Aorta (tissue), 5 donors: Measurements from ENCODE around the gene HDAC1. TPM values are rescaled to one million over a fixed set of nuclear protein-coding genes. Genes with fewer than 3 reads are reported as not detected.

ENCODE experiments used
- ATAC-seq: fragments of 200-7000 bp; cut with Tn5 transposase; one replicate; pipeline ENCODE4 v1.9.1; 2022; ENCODE audit warnings: moderate library complexity; ENCODE audit not compliant: low FRiP score
- DNase-seq, 2 donors: peaks; one replicate each; pipeline ENCODE4 v3.0.0-alpha.2; 2020
- H3K27ac ChIP-seq, 2 donors: one replicate each; pipeline ENCODE4 v1.5.1; 2013; ENCODE audit warnings: low read length in 2 of 2, mild to moderate bottlenecking in 2 of 2, moderate library complexity in 2 of 2, control low read depth in 1 of 2, inconsistent platforms in 1 of 2, low read depth in 1 of 2
- H3K27me3 ChIP-seq, 2 donors: one replicate each; pipeline ENCODE4 v1.6.1; 2013; ENCODE audit warnings: control low read depth in 1 of 2, low read length in 1 of 2, mild to moderate bottlenecking in 1 of 2, moderate library complexity in 1 of 2; ENCODE audit not compliant: insufficient read depth in 2 of 2, control insufficient read depth in 1 of 2
- H3K36me3 ChIP-seq, 2 donors: one replicate each; pipeline ENCODE4 v1.6.1; 2013; ENCODE audit warnings: control low read depth in 1 of 2, low read length in 1 of 2, mild to moderate bottlenecking in 1 of 2; ENCODE audit not compliant: insufficient read depth in 2 of 2, control insufficient read depth in 1 of 2
- H3K4me1 ChIP-seq, 2 donors: one replicate each; pipeline ENCODE4 v1.6.1; 2013; ENCODE audit warnings: low read length in 2 of 2, control low read depth in 1 of 2, mild to moderate bottlenecking in 1 of 2, moderate library complexity in 1 of 2; ENCODE audit not compliant: insufficient read depth in 2 of 2, control insufficient read depth in 1 of 2
- H3K4me3 ChIP-seq, 2 donors: one replicate each; pipeline ENCODE4 v1.5.1; 2013; ENCODE audit warnings: low read length in 2 of 2, control low read depth in 1 of 2, mild to moderate bottlenecking in 1 of 2
- H3K9me3 ChIP-seq: one replicate; pipeline ENCODE4 v1.6.1; 2013; ENCODE audit warnings: mild to moderate bottlenecking, low read length; ENCODE audit not compliant: control insufficient read depth
- WGBS, 2 donors: extraction: QIAGEN DNeasy Blood & Tissue Kit; methylation state at CpG; one replicate each; pipeline ENCODE4 v1.1.7; 2013; 5-methylcytosine and 5-hydroxymethylcytosine counted together
- intact Hi-C, 2 donors: fragments of 100-400 bp; cut with DNase I; formaldehyde crosslinking; loops; one replicate each; pipeline versions ENCODE4 v1.14.2 to v1.15.0; 2022
- polyA plus RNA-seq, 2 donors: library from polyadenylated mRNA; stranded (reverse); fragments of 200-250 nt; gene quantifications; one replicate each; pipeline ENCODE4 v1.2.3, GENCODE V29; 2013
- total RNA-seq, 2 donors: library from RNA; stranded (reverse); fragmentation: NEBNext Ultra II Directional; extraction: Animal tissue kit (Norgen Biotek cat#: 25700); gene quantifications; one replicate each; pipeline ENCODE4 v1.2.1, GENCODE V29; 2021
- donor health status: healthy with polysubstance abuse.
- donor health status: Bipolar disorder and iron deficiency.
- donor health status: DM: no; HTN: no; CAD: no.
- donor health status: DM: no; HTN: no; CAD: no.
- donor health status: DM: yes; HTN: yes; CAD: no.

The HDAC1 gene
- total and polyA plus RNA-seq, 4 donors = 37.2 to 65.5 (median 51.7) TPM

DNA sequence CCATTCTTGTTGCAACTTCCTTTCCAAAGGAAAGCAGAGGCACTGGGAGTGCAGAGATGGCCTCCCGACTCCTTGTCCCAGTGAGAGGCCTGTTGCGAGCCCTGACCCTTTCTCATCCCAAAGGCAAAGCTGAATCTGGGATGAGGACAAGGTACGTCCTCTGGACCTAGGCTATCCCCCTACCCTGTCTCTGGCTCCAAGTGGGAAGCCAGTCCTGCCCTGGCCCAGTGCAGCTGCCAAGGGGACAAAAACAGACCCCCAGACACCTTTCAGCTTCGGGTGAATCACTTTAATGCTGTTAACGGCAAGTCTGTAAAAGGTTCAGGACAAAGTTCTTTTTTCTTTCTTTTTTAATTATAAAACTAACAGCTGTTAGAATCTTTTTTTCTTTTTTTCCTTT, 73.0 kb downstream of the HDAC1 start:
- Histone ChIP-seq H3K4me1 (no peaks in the 10 kb centered on the region), H3K36me3 (peaks cover 2 to 9% of the 10 kb centered on the region in 2 donors), H3K4me3 (no peak overlapping the region), H3K9me3 (no peaks in the 10 kb centered on the region), H3K27me3 (no peaks in the 10 kb centered on the region), H3K27ac (no peak overlapping the region)
- intact Hi-C loops = no loop called here
- DNase-seq (no peak), ATAC-seq (no peak)
- WGBS, 2 donors = 86 to 88% methylated on average over 5 of the region's 5 CpGs

DNA sequence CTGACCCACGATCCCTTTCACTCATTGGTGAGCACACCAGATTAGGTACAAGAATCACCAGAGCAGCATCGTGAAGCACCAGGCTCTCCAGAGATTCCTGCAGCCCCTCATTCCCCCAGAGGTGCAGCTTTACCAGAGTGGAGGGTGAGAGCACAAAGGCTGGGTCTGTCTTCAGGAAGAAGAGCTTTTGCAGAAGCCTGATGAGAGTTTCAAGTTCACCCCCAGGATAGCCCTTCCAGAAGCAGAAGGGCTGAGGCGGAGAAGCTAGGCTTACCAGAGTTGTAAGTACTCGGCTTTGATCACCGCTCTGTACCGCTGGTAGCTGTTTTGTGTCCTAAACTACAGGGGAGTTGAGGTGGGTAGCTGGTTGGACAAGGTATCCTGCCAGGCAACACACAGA, 73.6 kb downstream of the HDAC1 start:
- no peak for DNase-seq
- H3K36me3 ChIP-seq = peaks cover 2 to 9% of the 10 kb centered on the region in 2 donors
- no peak overlapping the region for H3K27ac ChIP-seq
- H3K27me3 ChIP-seq = no peaks in the 10 kb centered on the region
- no peaks in the 10 kb centered on the region for H3K9me3 ChIP-seq
- H3K4me1 ChIP-seq = no peaks in the 10 kb centered on the region
- no peak overlapping the region for H3K4me3 ChIP-seq
- WGBS, 2 donors = 82 to 86% methylated on average over 6 of the region's 6 CpGs
- intact Hi-C loops = no loop called here
- ATAC-seq = no peak

DNA sequence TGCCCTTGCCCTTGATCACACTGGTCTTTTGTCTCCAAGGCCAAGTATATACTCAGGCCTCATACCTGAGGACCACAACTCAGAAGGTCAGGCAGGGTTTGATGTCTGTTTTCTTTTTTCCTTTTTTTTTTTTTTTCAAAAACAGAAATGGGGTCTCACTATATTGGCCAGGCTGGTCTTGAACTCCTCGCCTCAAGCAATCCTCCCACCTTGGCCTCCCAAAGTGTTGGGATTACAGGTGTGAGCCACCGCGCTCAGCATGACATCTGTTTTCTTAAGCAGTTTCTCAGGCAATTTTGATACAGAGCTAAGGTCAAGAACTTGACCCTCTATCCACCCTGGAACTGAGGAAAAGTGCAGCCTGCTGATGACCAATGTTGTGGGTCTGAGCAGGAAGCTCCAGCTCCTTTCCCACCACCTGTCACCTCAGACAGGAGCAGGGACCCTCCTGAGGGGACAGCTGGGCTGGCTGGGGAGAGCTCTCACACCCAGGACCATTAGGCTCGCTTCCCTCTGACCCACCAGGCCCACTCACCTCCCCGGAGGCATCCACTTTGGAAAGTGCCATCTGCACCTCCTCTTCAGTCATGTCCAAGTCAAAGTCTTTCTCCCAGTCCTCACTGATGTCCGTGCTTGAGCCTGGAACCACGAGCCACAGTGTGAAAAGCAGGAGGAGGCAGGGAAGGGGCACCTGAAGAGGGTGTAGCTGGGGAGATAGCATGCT, 76.2 kb downstream of the HDAC1 start:
- Histone ChIP-seq H3K4me1 (no peaks in the 10 kb centered on the region), H3K36me3 (peaks cover 6 to 16% of the 10 kb centered on the region in 2 donors)

DNA sequence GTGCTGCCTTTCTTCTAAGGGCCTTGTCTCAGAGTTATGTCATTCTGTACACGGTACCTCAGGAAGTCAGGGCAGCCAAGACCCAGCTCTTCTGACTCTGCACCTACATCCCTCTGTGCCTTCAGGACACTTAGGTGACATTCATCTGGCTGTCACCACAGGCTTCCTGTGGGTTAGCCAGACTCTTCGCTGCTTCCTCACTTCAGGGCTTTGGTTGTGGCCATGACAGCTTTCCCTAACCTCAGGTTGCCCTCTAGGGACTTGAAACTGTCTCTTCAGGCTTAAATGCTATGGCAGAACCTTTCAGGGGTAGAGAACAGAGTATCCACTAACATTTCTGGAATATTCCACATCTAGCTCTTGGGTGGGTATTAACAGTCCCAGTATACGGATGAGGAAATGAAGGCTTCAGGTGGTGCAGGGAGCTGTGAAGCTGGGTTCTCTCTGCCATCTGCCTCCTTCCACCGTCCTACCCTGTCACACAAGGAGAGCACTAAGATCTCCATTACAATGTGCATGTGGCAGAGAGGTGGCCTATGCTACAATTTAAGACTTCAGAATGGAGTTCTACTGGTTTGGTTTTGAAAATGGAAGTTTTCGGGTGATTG, 80.4 kb downstream of the HDAC1 start:
- intact Hi-C loops = no loop called here
- H3K36me3 ChIP-seq = peaks cover 3 to 17% of the 10 kb centered on the region in 2 donors
- no peak overlapping the region for H3K4me3 ChIP-seq
- WGBS, 2 donors = 87 to 91% methylated on average over 5 of the region's 5 CpGs
- no peaks in the 10 kb centered on the region for H3K9me3 ChIP-seq
- DNase-seq (no peak), ATAC-seq (no peak)
- H3K27ac ChIP-seq = no peak overlapping the region
- no peaks in the 10 kb centered on the region for H3K4me1 ChIP-seq
- H3K27me3 ChIP-seq = no peaks in the 10 kb centered on the region

More for the DNA sequence above, 76.2 kb downstream of the HDAC1 start:
- Histone ChIP-seq H3K9me3 (no peaks in the 10 kb centered on the region), H3K27me3 (no peaks in the 10 kb centered on the region), H3K4me3 (no peak overlapping the region), H3K27ac (no peak overlapping the region)
- DNase-seq (peak in 1 of 2 donors; percentile 57), ATAC-seq (no peak)
- 90 to 94% methylated on average over 7 of the region's 7 CpGs for WGBS, 2 donors
- intact Hi-C loops = no loop called here

DNA sequence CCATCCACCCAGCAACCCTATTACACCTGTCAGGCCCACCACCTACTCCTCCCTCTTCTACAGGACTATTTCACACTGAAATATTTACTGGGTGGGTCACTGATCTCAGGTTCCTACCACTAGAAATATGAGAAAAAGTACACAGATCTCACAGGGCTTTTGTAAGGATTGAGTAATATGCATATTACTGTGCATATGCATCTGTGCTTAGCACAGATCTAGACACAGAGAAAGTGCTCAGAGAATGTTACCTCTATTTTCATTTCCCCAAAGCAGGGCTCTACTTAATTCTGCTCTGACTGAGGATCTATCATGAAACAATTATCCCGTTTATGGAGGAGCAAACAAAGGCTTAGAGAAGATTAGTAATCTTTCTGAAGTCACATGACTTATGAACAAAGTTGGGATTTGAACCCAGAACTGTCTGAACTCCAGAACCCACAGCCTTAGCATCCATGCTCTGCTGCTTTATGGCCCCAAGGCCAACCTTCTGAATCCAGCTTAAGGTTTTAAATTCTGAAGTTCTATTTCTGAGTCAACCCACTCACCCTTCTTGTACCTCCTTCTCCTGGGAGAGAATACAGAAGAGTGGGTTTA, 82.2 kb downstream of the HDAC1 start:
- DNase-seq = no peak
- ATAC-seq = no peak
- intact Hi-C loops = no loop called here

DNA sequence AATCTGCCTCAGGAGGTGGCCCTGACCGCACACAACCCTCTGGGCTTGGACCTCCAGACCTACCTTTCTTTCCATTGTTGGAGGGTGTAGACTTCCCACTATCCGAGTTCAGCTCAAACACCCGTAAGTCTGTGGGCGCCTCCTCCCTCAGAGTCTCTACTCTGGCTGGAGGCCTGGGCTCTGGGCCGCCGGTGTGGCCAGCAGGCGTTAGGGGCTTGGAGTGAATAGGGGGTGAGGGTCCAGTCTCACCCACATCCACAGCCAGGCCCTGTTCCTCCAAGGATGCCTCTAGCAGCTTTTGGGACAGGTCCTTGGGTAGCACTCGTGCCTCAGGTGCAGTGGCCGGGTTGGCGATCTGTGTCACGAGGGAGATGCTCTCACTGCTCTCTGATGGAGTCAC, 84.3 kb downstream of the HDAC1 start:
- WGBS, 2 donors = 85 to 90% methylated on average over 11 of the region's 11 CpGs

More for the DNA sequence above, 82.2 kb downstream of the HDAC1 start:
- WGBS, 2 donors = 82 to 84% methylated on average over 1 of the region's 1 CpG
- no peak overlapping the region for H3K27ac ChIP-seq
- no peak overlapping the region for H3K4me3 ChIP-seq
- H3K27me3 ChIP-seq = no peaks in the 10 kb centered on the region
- no peaks in the 10 kb centered on the region for H3K9me3 ChIP-seq
- no peaks in the 10 kb centered on the region for H3K4me1 ChIP-seq
- peaks cover 3 to 20% of the 10 kb centered on the region in 2 donors for H3K36me3 ChIP-seq

DNA sequence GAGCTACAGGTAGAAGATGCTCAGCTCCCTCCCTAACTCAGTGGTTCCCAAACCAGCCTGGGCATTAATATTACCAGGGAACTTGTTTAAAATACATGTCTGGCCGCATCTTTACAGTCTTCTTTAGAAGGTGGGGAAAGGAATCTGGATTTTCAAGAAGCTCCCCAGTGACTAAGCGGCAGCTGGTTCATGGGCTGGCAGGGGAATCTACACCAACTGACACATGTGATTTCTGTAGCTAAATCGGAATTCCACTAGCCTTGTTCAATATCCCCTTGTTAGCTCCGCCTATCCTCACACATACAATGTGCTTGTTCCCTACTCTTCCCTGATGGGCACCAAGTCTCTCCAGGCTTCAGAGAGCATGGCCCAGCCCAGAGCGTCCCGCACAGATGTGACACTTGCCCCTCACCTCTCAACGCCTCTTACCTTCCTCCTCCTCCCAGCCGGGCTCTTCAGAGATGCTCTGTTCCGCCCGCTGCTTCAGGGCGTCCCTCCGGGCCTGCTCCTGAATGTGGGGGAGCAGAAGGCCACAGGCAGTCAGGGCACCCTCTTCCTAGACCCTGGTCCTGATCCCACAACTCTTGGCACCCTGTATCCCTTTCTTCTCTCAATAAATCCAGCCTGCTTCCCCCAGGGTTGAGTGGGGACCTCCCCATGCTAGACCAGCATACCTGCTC, 85.8 kb downstream of the HDAC1 start:
- no peak overlapping the region for H3K27ac ChIP-seq
- peaks cover 1 to 21% of the 10 kb centered on the region in 2 donors for H3K36me3 ChIP-seq
- ATAC-seq (no peak), DNase-seq (no peak)
- H3K4me3 ChIP-seq = no peak overlapping the region
- H3K27me3 ChIP-seq = no peaks in the 10 kb centered on the region
- intact Hi-C loops = no loop called here
- no peaks in the 10 kb centered on the region for H3K4me1 ChIP-seq
- 91% methylated on average over 10 to 12 of the region's 12 CpGs for WGBS, 2 donors
- no peaks in the 10 kb centered on the region for H3K9me3 ChIP-seq

More for the DNA sequence above, 84.3 kb downstream of the HDAC1 start:
- DNase-seq = peak in 1 of 2 donors; percentile 48
- Histone ChIP-seq H3K4me1 (no peaks in the 10 kb centered on the region), H3K27ac (no peak overlapping the region), H3K4me3 (no peak overlapping the region), H3K36me3 (peaks cover 3 to 25% of the 10 kb centered on the region in 2 donors), H3K9me3 (no peaks in the 10 kb centered on the region), H3K27me3 (no peaks in the 10 kb centered on the region)
- no peak for ATAC-seq
- intact Hi-C loops = no loop called here

DNA sequence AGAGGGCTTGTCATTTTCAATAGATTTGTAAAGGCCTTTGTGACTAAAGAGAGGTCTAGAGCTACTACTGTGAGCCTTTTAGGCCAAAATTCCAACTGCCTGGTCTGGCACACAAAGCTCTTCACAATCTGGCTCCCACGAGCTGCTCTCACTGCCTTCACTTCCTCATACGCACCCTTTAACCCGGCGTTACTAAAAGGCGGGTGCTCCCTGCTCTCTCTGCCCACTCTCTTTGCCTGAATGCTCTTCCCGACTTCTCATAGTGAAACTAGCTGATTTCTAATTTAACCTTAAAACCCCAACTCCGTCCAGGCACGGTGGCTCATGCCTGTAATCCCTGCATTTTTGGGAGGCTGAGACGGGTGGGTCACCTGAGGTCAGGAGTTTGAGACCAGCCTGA, 88.2 kb downstream of the HDAC1 start:
- ATAC-seq (no peak), DNase-seq (no peak)
- Histone ChIP-seq H3K4me1 (no peaks in the 10 kb centered on the region), H3K4me3 (no peak overlapping the region), H3K27ac (no peak overlapping the region), H3K27me3 (no peaks in the 10 kb centered on the region), H3K36me3 (peaks cover 4 to 23% of the 10 kb centered on the region in 2 donors), H3K9me3 (no peaks in the 10 kb centered on the region)
- 92 to 93% methylated on average over 9 of the region's 9 CpGs for WGBS, 2 donors
- intact Hi-C loops = no loop called here
